H1 (cell line): ENCODE results near the gene POLR3K. TPM values are rescaled to one million over a fixed set of nuclear protein-coding genes. Genes with fewer than 3 reads are reported as not detected.

Source experiments
- CTCF ChIA-PET: fragments of 300-600 bp; sonication (Branson Sonifier 250); formaldehyde crosslinking; loops from one replicate; lab custom pipeline; 2021; ENCODE audit not compliant: partially characterized antibody; lab: Charles Lee
- POLR2A ChIA-PET: fragments of 300-600 bp; sonication (Branson Sonifier 250); formaldehyde crosslinking; loops from one replicate; lab custom pipeline; 2021; ENCODE audit warnings: inconsistent platforms; ENCODE audit not compliant: partially characterized antibody; lab: Charles Lee
- DNase-seq, 2 experiments: peaks; one replicate each; pipeline versions ENCODE4 v3.0.0 to v3.0.0-alpha.2; 2010 to 2022; ENCODE audit warnings: low spot score in 2 of 2, low read depth in 1 of 2, mixed read lengths in 1 of 2
- FAIRE-seq: peaks from 2 replicates; lab custom pipeline; 2011; peaks lifted over from hg19 to GRCh38; lab: Jason Lieb, UNC
- H2AFZ ChIP-seq: 2 replicates; pipeline ENCODE4 v1.8.1; 2012; ENCODE audit warnings: low read length, inconsistent platforms
- H2AK5ac ChIP-seq: 2 replicates; pipeline ENCODE4 v1.6.1; 2013; ENCODE audit warnings: low read depth, low read length
- H2BK120ac ChIP-seq: replicated peaks from 2 replicates; pipeline ENCODE3; 2013; ENCODE audit warnings: low read depth, low read length, inconsistent platforms
- H2BK12ac ChIP-seq: 2 replicates; pipeline ENCODE4 v1.6.1; 2013; ENCODE audit warnings: low read depth, low read length
- H2BK15ac ChIP-seq: 2 replicates; pipeline ENCODE4 v1.6.1; 2013; ENCODE audit warnings: low read length
- H2BK20ac ChIP-seq: 2 replicates; pipeline ENCODE4 v1.6.1; 2013; ENCODE audit warnings: low read length
- H2BK5ac ChIP-seq: 2 replicates; pipeline ENCODE4 v1.6.1; 2013; ENCODE audit warnings: low read depth, low read length
- H3K14ac ChIP-seq: 2 replicates; pipeline ENCODE4 v1.6.1; 2013; ENCODE audit warnings: inconsistent platforms; ENCODE audit not compliant: insufficient read length
- H3K18ac ChIP-seq: 2 replicates; pipeline ENCODE4 v1.6.1; 2013; ENCODE audit warnings: low read length; ENCODE audit errors: extremely low read depth
- H3K23ac ChIP-seq: 2 replicates; pipeline ENCODE4 v1.6.1; 2013; ENCODE audit warnings: inconsistent platforms; ENCODE audit not compliant: insufficient read length
- H3K23me2 ChIP-seq: 2 replicates; pipeline ENCODE4 v1.6.1; 2013; ENCODE audit warnings: low read depth, low read length
- H3K27ac ChIP-seq: 2 replicates; pipeline ENCODE4 v1.6.1; 2011; ENCODE audit warnings: low read depth, low read length, inconsistent platforms
- H3K27me3 ChIP-seq, 4 experiments: replicated peaks in 1 of 4; 1 replicate in 1 of 4; 2 replicates in 3 of 4; pipeline versions ENCODE4 v1.6.1 to v1.8.1; 2011 to 2013; ENCODE audit warnings: low read length in 3 of 4, mild to moderate bottlenecking in 3 of 4, inconsistent platforms in 2 of 4, mixed read lengths in 2 of 4, moderate library complexity in 1 of 4; ENCODE audit not compliant: control insufficient read depth in 3 of 4, insufficient read depth in 3 of 4; ENCODE audit errors: extremely low read depth in 1 of 4
- H3K36me3 ChIP-seq, 4 experiments: 2 replicates each; pipeline versions ENCODE4 v1.6.1 to v1.8.1; 2011 to 2013; ENCODE audit warnings: mild to moderate bottlenecking in 4 of 4, low read length in 3 of 4, moderate library complexity in 2 of 4, control low read depth in 1 of 4, inconsistent platforms in 1 of 4; ENCODE audit not compliant: insufficient read depth in 4 of 4, control insufficient read depth in 2 of 4
- H3K4ac ChIP-seq: replicated peaks from 2 replicates; pipeline ENCODE3; 2013; ENCODE audit warnings: low read length, low read depth, mixed read lengths, inconsistent platforms; ENCODE audit not compliant: insufficient read length
- H3K4me1 ChIP-seq, 4 experiments: replicated peaks in 1 of 4; 1 replicate in 1 of 4; 2 replicates in 3 of 4; pipeline versions ENCODE4 v1.6.1 to v1.8.1; 2011 to 2013; ENCODE audit warnings: low read length in 3 of 4, inconsistent platforms in 2 of 4, mixed read lengths in 1 of 4; ENCODE audit not compliant: insufficient read depth in 4 of 4, control insufficient read depth in 3 of 4
- H3K4me2 ChIP-seq, 2 experiments: 2 replicates each; pipeline versions ENCODE4 v1.6.1 to v1.8.1; 2011 to 2013; ENCODE audit warnings: low read depth in 2 of 2, low read length in 2 of 2, control low read depth in 1 of 2, inconsistent platforms in 1 of 2, mild to moderate bottlenecking in 1 of 2; ENCODE audit not compliant: insufficient read depth in 1 of 2
- H3K4me3 ChIP-seq, 4 experiments: fragments of 200-600, 300-600 bp in 1 of 4; sonication (generic), shearing (Covaris generic), sonication (Bioruptor Twin) in 1 of 4; 2 replicates each; pipeline versions ENCODE4 v1.5.1 to v1.8.1; 2011 to 2016; ENCODE audit warnings: low read length in 4 of 4, low read depth in 3 of 4, control low read depth in 2 of 4, inconsistent platforms in 2 of 4, mild to moderate bottlenecking in 2 of 4, mixed read lengths in 1 of 4, moderate library complexity in 1 of 4; ENCODE audit not compliant: insufficient read depth in 2 of 4; ENCODE audit errors: extremely low read depth in 1 of 4
- H3K56ac ChIP-seq: replicated peaks from 2 replicates; pipeline ENCODE3; 2013; ENCODE audit warnings: low read depth, mild to moderate bottlenecking, mixed read lengths, low read length, inconsistent platforms; ENCODE audit not compliant: insufficient read length
- H3K79me1 ChIP-seq: 2 replicates; pipeline ENCODE4 v1.6.1; 2013; ENCODE audit warnings: low read depth, low read length, control low read depth
- H3K79me2 ChIP-seq, 2 experiments: 2 replicates each; pipeline versions ENCODE4 v1.6.1 to v1.8.1; 2012 to 2013; ENCODE audit warnings: low read length in 2 of 2, mild to moderate bottlenecking in 2 of 2, inconsistent platforms in 1 of 2; ENCODE audit not compliant: insufficient read depth in 2 of 2, control insufficient read depth in 1 of 2
- H3K9ac ChIP-seq, 4 experiments: replicated peaks in 1 of 4; 1 replicate in 1 of 4; 2 replicates in 3 of 4; pipeline versions ENCODE4 v1.6.1 to v1.8.1; 2011 to 2013; ENCODE audit warnings: low read depth in 3 of 4, low read length in 3 of 4, control low read depth in 2 of 4, mild to moderate bottlenecking in 2 of 4, moderate library complexity in 2 of 4, inconsistent platforms in 1 of 4; ENCODE audit errors: extremely low read depth in 1 of 4
- H3K9me3 ChIP-seq, 2 experiments: 2 replicates each; pipeline versions ENCODE4 v1.6.1 to v1.8.1; 2012 to 2013; ENCODE audit warnings: mild to moderate bottlenecking in 2 of 2, moderate library complexity in 2 of 2, control low read depth in 1 of 2, inconsistent platforms in 1 of 2, low read depth in 1 of 2, low read length in 1 of 2, mixed read lengths in 1 of 2; ENCODE audit not compliant: insufficient read depth in 2 of 2
- H4K20me1 ChIP-seq, 2 experiments: replicated peaks in 1 of 2; 2 replicates each; pipeline versions ENCODE3 to v1.8.1; 2011 to 2013; ENCODE audit warnings: inconsistent platforms in 2 of 2, low read length in 2 of 2, mild to moderate bottlenecking in 1 of 2; ENCODE audit not compliant: insufficient read depth in 2 of 2, control insufficient read depth in 1 of 2
- H4K5ac ChIP-seq: 2 replicates; pipeline ENCODE4 v1.6.1; 2013; ENCODE audit warnings: low read length, low read depth, mixed read lengths, inconsistent platforms; ENCODE audit not compliant: insufficient read length
- H4K8ac ChIP-seq: 2 replicates; pipeline ENCODE4 v1.8.0; 2013; ENCODE audit warnings: mild to moderate bottlenecking, moderate library complexity, low read length, inconsistent platforms; ENCODE audit not compliant: insufficient read depth; ENCODE audit errors: extremely low read depth
- H4K91ac ChIP-seq: replicated peaks from 2 replicates; pipeline ENCODE3; 2013; ENCODE audit warnings: low read length, mixed read lengths, inconsistent platforms; ENCODE audit not compliant: insufficient read length
- JUND ChIP-seq: IDR thresholded peaks from 2 replicates; pipeline ENCODE4 v1.6.1; 2011; ENCODE audit warnings: mild to moderate bottlenecking, improper control_type of control experiment, low read length
- POLR2A ChIP-seq, 2 experiments: IDR thresholded peaks; 1 replicate in 1 of 2; 2 replicates in 1 of 2; pipeline ENCODE4 v1.6.1; 2011; ENCODE audit warnings: low read depth in 2 of 2, low read length in 2 of 2, mild to moderate bottlenecking in 2 of 2; ENCODE audit errors: control extremely low read depth in 1 of 2
- WGBS, 2 experiments: shearing (Covaris generic) in 1 of 2; methylation state at CpG; one replicate each; pipeline versions ENCODE4 v1.1.6 to v1.1.7; 2013 to 2015; ENCODE audit warnings: low lambda C conversion rate in 2 of 2, mixed read lengths in 2 of 2, inconsistent platforms in 1 of 2, low coverage in 1 of 2, missing lambda C conversion rate in 1 of 2; ENCODE audit not compliant: insufficient replicate concordance in 2 of 2, insufficient coverage in 1 of 2, insufficient read length in 1 of 2; ENCODE audit errors: extremely low coverage in 1 of 2, missing lambda C conversion rate in 1 of 2; 5-methylcytosine and 5-hydroxymethylcytosine counted together
- polyA plus RNA-seq, 7 experiments: library from polyadenylated mRNA; depleted of rRNA in 3 of 7; stranded (reverse) in 5 of 7; unstranded in 2 of 7; fragments of >200 nt in 5 of 7; fragments of 200-250 nt in 2 of 7; gene quantifications; 1 replicate in 5 of 7; 2 replicates in 1 of 7; 4 replicates in 1 of 7; pipeline versions ENCODE4 v1.2.1 to v1.2.3, GENCODE V29; 2011 to 2013; ENCODE audit warnings: missing spikeins in 2 of 7, mixed read lengths in 2 of 7
- total RNA-seq: library from RNA; stranded (reverse); fragmentation: NEBNext Ultra II Directional; extraction: Animal tissue kit (Norgen Biotek cat#: 25700); gene quantifications from 2 replicates; pipeline ENCODE4 v1.2.1, GENCODE V29; 2021
- TF ChIP-seq, protein P1 (sequence below): IDR thresholded peaks from 2 replicates; pipeline ENCODE4 v1.6.1; 2012; ENCODE audit warnings: low read length, inconsistent platforms

POLR3K gene
- total and polyA plus RNA-seq, 2 of the 8 experiments (the other 6 are each of a cell fraction or from before 2014, with no cell fraction given) = 45.4 to 80.5 TPM

GRCh38 chr16:85407-85782, 32.0 kb upstream of the POLR3K start:
- Histone ChIP-seq H3K4me3 (no peak overlapping the region), H3K23ac (no peak overlapping the region), H2BK120ac (no peak overlapping the region), H3K18ac (no peak overlapping the region), H3K27me3 (no peaks in the 10 kb centered on the region), H4K5ac (no peak overlapping the region), H4K20me1 (peaks cover 7 to 12% of the 10 kb centered on the region in 2 experiments), H4K91ac (no peak overlapping the region), H4K8ac (no peak overlapping the region), H3K9ac (no peak overlapping the region), H3K79me1 (no peaks in the 10 kb centered on the region), H2AFZ (no peak overlapping the region), H3K27ac (no peak overlapping the region), H3K4me2 (no peak overlapping the region), H2BK5ac (no peak overlapping the region; the same call in 1 of the 2 replicates), H3K56ac (no peak overlapping the region), H3K79me2 (no peaks in the 10 kb centered on the region), H3K9me3 (no peaks in the 10 kb centered on the region), H2BK20ac (no peak overlapping the region), H3K14ac (no peak overlapping the region), H3K4ac (no peak overlapping the region), H2AK5ac (no peak overlapping the region), H2BK12ac (no peak overlapping the region), H3K36me3 (peaks cover 7 to 13% (median 11%) of the 10 kb centered on the region in 4 experiments; a peak in 7 of 8 replicates), H3K23me2 (no peaks in the 10 kb centered on the region), H2BK15ac (no peak overlapping the region), H3K4me1 (peaks cover 0 to 8% (median 2%) of the 10 kb centered on the region in 4 experiments; a peak in 5 of 7 replicates)
- no peak for FAIRE-seq
- ChIA-PET CTCF (interaction anchor here (0.6 to 25.7 kb wide), 7 partner anchors 8 to 155 kb away, joined by 3 to 856 read pairs (median 6); partner anchors contain the start of gene RHBDF1), POLR2A (interaction anchor here (1.0 to 2.2 kb wide), 4 partner anchors 11 to 20 kb away, joined by 3 to 7 read pairs (median 4); no protein-coding TSS in a partner anchor)
- 94% methylated on average over 17 of the region's 18 CpGs; no CpG with 5 or more reads in 1 of the 2 experiments for WGBS, 2 experiments
- TF ChIP-seq JUND = no peak
- TF ChIP-seq, protein P1, sequence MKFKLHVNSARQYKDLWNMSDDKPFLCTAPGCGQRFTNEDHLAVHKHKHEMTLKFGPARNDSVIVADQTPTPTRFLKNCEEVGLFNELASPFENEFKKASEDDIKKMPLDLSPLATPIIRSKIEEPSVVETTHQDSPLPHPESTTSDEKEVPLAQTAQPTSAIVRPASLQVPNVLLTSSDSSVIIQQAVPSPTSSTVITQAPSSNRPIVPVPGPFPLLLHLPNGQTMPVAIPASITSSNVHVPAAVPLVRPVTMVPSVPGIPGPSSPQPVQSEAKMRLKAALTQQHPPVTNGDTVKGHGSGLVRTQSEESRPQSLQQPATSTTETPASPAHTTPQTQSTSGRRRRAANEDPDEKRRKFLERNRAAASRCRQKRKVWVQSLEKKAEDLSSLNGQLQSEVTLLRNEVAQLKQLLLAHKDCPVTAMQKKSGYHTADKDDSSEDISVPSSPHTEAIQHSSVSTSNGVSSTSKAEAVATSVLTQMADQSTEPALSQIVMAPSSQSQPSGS = no peak
- 0 out of 3 replicates have a peak, but pooled peaks of 1 of the 2 experiments have one; percentile 32 for TF ChIP-seq POLR2A (IDR thresholded peaks at IDR 0.05; ENCODE audit: control extremely low read depth in 1 of 2, low read depth in 2 of 2, low read length in 2 of 2)
- no peak for DNase-seq
